IPS DF 4.7 (cell line): ENCODE measurements around the gene WNT9A.
"Not testable (repeated sequence)": the region's sequence is repeated elsewhere in the genome, so short reads cannot be mapped to it uniquely, and the experiment has no call there.

Experiments used
- DNase-seq: peaks from one replicate; pipeline ENCODE4 v3.0.0-alpha.2; 2013; ENCODE audit warnings: low spot score; ENCODE audit errors: extremely low read depth

The WNT9A gene

GRCh38 chr1:227910511-227911153, 37.1 kb downstream of the WNT9A start:
- no peak for DNase-seq

- not testable (repeated sequence) for DNase-seq
Measured at GRCh38 chr1:227909923-227910328, 37.8 kb downstream of the WNT9A start.

DNA sequence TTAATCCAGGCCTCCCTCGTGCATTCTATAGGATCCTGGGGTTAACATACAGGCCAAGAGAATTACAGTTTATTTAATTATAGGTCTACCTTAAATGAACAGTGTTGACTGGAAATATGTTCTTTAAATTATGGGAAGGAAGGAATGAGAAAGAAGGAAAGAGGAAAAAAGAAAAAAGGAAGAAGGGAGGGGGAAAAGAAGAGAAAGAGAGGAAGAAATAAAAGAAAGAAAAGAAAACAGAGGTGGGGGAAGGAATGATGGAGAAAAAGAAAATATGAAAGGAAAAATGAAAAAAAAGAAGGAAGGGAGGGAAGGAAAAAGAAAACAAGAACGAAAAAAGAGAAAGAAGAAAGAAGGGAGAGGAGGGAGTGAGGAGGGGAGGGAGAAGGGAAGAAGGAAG, 38.5 kb downstream of the WNT9A start:
- no peak for DNase-seq

GRCh38 chr1:227908359-227908758, 39.4 kb downstream of the WNT9A start:
- DNase-seq, result no peak

DNA sequence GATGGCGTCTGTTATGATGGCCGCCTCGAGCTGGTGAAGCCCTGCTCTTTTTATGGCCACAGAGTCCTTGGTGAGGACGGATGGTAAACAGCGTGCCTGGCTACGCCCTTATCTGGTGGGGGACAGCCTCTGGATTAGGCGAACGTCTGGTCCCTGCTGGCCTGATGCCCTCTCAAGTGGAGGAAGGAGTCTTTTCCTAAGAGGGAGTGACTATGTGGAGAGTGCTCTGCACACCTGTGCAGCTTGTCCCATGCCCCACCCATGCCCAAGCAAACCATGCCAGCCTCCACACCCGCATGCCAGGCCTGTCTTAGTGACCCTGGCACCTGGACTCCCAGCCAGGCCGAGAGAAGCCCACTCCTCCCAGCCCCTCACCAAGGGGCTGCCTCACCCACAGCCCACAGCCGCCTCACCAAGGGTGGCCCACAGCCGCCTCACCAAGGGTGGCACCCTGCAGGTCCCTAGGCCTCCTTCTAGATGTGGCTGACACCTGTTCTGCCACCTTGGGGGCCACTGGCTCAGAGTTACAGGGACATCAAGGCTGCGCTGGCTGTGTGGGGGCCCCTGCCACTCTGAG, 40.2 kb downstream of the WNT9A start:
- DNase-seq, result no peak

DNA sequence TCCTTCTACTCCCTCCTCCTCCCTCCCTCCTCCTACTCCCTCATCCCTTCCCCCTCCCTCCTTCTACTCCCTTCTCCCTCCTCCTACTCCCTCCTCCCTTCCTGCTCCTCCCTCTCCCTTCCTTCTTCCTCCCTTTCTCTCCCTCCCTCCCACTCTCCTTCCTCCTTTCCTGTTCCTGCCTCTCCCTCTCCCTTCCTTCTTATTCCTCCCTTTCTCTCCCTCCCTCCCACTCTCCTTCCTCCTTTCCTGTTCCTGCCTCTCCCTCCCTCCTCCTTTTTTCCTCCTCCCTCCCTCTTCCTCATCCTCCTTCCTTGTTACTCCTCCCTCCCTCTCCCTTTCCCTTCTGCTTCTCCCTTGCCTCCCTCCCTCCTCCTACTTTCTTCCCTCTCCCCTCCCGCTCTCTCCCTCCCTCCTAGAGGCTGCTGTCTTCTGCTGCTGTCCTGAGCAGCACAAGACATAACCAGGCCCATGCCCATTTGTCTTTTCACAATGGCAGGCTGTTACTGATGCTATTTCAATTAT, 41.1 kb downstream of the WNT9A start:
- DNase-seq, result no peak

DNA sequence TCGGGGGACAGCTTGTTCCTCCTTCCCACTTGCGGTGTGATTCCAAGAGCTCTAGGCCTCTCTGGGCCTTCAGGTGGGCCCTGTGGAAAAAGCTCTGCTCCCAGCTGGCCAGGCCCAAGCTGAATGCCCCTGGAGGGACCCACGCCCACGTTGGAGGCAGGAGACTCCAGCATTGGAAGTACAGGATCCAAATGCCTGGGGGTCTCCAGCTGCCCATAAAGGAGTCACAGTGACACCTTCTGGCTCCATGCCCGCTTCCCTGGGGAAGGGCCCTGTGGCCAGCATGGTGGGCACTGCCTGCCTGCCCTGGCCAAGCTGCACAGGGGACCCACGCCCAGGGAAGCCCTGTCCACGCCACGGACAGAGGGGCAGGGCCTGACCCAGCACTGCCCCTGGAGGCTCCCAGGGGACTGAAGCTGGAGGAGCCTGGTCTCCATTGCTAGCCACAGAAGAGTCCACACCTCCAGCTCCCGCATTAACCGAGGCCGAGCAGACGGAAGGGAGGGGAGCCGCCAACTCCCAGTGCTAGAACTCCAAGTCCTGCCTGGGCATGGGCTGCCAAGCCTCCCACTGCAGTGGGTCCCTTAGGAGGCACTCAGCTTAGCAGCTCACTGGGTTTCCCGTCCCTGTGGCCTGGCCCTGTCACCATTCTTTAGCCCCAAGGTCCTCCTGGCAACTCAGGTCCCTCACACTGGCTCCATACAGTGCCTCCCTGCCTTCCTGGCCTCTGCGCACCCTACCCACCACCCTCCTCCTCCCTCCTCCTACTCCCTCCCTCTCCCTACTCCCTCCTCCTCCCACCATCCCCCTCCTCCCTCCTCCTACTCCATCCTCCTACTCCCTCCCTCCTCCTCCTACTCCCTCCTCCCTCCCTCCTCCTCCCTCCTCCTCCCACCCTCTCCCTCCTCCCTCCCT, 41.9 kb downstream of the WNT9A start:
- DNase-seq, result no peak

DNA sequence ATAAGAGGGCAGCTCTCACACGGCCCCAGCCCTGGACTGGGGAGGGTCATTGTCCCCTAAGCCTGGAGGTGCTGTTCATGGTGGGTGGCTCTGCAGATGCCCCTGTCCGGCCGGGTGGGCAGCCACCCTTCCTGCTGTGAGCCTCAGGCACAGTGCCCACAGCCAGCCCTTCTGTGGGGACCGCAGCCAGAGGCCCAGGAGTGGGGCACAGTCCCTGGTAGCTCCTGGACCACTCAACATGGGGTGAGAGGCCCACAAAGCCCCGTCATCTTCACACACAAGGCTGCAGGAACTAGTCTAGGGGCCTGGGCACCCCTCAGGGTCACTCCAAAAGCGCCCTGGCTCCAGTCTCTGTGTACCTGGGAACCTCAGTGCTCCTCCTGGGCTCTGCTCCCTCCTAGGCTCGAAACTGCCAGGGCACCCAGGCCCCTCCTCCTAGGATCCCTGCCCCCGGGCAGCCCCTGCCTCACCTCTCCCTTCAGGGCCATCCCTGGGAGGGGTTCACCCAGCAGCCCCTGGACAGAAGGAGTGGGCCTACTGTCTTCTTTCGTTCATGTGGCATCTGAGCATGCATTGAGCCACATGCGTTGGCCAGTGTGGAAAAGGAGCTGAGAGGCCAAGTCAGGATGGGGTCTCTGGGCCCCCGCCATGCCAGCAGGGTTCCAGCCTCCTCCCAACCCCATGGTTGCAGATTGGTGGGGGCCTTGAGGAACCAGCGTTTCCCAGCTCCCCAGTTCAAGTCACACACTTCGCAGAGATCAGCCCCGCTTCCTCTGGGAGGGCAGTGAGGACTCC, 43.0 kb downstream of the WNT9A start:
- DNase-seq, result no peak

- DNase-seq, result no peak
Measured at GRCh38 chr1:227903614-227904501, 43.9 kb downstream of the WNT9A start.

DNA sequence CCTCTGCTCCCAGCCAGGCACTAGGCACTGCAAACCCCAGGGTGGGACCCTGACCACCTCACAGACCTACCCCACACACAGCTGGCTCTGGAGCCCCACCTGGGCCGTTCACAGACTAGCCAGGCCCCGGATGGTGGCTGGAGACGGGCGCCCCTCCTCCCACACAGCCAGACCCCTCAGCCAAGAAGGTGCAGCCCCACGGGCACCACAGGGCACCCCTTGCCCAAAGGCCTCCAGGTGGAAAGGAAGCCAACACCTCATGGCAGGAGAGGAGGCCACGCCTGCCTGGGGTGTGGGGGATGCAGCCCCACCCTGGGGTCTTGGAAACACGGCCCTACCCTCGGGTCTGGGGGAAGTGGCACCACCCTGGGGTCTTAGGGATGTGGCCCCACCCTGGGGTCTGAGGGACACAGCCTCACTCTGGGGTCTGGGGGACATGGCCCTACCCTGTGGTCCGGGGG, 44.6 kb downstream of the WNT9A start:
- DNase-seq, result no peak

- DNase-seq, result no peak
Measured at GRCh38 chr1:227902641-227902990, 45.1 kb downstream of the WNT9A start.

DNA sequence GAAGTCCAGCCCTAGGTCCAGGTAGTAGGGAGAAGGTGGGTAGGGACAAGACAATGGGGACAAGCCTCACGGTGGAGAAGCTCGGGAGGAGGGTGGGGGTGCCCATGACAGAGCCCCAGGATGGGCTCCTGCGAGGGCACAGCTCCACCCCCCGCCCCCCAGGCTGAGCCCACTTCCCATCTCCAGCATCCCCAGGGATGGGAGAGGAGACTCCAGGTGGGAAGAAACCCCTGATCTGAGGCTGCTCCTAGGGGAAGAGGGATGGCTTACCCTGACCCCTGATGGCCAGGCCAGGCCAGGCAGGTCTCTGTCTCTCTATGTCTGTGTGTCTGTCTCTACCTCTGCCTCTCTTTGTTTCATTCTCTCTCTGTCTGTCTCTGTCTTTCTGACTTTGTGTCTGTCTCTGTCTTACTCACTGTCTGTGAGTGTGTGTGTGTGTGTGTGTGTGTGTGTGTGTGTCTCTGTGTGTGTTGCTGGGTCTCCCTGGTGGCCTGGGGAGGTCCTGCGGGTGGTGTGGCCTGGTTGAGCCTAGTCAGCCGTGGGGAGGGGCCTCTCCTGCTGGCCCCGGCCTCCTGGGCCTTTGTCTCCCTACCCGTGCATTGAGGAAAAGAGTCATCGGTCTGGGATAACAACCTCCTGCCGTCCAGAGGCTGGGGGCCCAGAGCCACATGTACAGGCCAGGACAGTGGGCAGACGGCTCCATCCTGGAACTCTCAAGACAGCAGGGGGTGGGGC, 45.7 kb downstream of the WNT9A start:
- no peak for DNase-seq

DNA sequence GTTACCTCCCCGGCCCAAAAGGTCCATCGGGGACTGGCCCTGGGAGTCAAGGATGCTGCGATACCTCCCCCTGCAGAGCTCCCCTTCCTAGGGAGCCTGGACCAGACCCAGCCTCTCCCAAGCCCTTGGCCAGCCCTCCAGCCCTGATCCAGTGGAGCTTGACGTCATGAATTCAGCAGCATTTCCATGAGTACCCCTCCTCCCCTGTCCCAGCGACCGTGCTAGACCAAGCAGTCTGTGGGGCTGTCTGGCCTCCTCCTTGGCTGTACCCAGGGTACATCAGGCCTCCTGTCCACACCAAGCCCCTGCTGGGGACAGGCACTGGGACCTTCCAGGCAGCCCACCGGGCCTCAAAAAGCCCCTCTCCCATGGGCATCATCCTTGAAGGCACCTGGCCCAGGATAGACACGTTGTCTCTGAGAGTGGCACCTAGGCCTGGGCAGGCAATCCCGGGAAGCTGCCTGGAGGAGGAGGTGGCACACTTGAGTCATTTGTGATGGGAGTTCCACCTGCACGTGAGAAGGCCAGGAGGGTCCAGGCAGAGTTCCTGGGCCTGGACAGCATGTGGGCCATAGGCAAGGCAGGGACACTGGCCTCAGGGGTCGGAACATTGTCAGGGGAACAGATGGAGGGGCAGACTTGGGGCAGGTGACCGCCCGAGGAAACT, 46.4 kb downstream of the WNT9A start:
- no peak for DNase-seq

DNA sequence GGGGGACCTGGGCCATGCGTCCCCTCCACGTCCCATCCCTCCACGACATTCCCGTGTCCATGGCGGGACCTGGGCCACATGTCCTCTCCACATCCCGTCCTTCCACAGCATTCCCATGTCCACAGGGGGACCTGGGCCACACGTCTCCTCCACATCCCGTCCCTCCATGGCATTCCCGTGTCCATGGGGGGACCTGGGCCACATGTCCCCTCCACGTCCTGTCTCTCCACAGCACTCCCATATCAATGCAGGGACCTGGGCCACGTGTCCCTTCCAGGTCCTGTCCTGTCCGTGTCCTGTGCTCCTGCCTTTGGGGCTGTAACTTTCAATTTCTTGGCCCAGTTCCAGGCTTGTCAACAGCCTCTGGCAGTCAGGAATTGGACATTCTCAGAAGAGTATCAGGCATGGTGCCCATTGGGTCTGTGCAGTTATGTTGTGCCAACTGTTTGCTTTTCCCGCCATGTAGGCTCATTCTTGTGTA, 47.1 kb downstream of the WNT9A start:
- no peak for DNase-seq

- DNase-seq, result no peak
Measured at GRCh38 chr1:227899820-227900449, 47.8 kb downstream of the WNT9A start.

- DNase-seq, result no peak
Measured at GRCh38 chr1:227899141-227899819, 48.5 kb downstream of the WNT9A start.

DNA sequence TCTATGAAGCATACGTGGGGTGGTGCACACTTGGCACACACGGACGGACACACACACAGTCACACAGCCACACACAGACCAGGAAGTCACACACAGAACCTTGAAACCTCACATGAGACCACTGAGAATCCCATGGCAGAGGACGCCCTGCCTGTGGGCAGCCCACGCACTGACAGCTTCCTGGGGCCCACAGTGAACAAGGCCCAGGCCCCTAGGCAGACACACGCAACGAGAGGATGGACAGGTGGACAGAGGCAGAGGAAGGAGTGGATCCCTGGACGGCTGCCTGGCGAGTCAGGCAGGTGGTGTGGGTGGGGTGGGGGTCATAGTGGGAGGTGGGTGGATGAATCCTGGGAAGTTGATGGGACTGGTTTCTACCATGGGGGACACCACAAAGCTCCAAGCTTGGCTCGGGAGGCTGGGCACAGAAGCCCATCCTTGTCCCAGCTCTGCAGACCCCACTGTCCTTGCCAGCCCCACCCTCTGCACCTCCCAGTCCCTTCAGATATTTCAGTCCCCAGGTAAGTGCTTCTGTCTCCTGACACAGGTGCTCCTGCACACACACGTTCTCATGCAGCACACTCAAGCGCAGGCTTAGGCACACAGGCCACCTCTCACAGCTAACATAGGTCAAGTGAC, 49.1 kb downstream of the WNT9A start:
- DNase-seq, result no peak
